ENCODE measurements around the gene TDP1. TPM values are rescaled to one million over a fixed set of nuclear protein-coding genes. Genes with fewer than 3 reads are reported as not detected.

The TDP1 gene
- total and polyA plus RNA-seq, 7 donors = 1.7 to 13.1 (median 4.4) TPM

- ATAC-seq (no peak), DNase-seq (no peak)
- Histone ChIP-seq H3K4me3 (no peak overlapping the region), H3K27me3 (ENCODE audit: insufficient read depth in 3 of 3, low read length in 2 of 3) (no peaks in the 10 kb centered on the region), H3K36me3 (ENCODE audit: insufficient read depth in 1 of 2, low read depth in 1 of 2) (peaks cover 3 to 13% of the 10 kb centered on the region in 2 donors), H3K4me1 (no peaks in the 10 kb centered on the region), H3K27ac (no peak overlapping the region), H3K9me3 (no peaks in the 10 kb centered on the region)
- intact Hi-C loops (cut with DNase I) = no loop called here
- no peak for TF ChIP-seq CTCF (IDR thresholded peaks at IDR 0.05)
- 84 to 91% (median 90%) methylated on average over 13 of the region's 13 CpGs for WGBS, 3 donors
Observed at GRCh38 chr14:89927186-89927865, 28.4 kb upstream of the TDP1 start.

- no peak for TF ChIP-seq CTCF (IDR thresholded peaks at IDR 0.05)
- Histone ChIP-seq H3K27me3 (ENCODE audit: insufficient read depth in 3 of 3, low read length in 2 of 3) (no peaks in the 10 kb centered on the region), H3K27ac (no peak overlapping the region), H3K4me3 (no peak overlapping the region), H3K9me3 (no peaks in the 10 kb centered on the region), H3K4me1 (no peaks in the 10 kb centered on the region), H3K36me3 (ENCODE audit: insufficient read depth in 1 of 2, low read depth in 1 of 2) (peaks cover 3 to 13% of the 10 kb centered on the region in 2 donors)
- intact Hi-C loops (cut with DNase I) = no loop called here
- ATAC-seq (no peak), DNase-seq (no peak)
- WGBS, 3 donors = 66 to 73% (median 73%) methylated on average over 6 of the region's 6 CpGs
Observed at GRCh38 chr14:89933002-89933401, 22.7 kb upstream of the TDP1 start.

GRCh38 chr14:89936654-89937185 is 19.0 kb upstream of the TDP1 start:
- no peaks in the 10 kb centered on the region for H3K4me1 ChIP-seq
- ATAC-seq (no peak), DNase-seq (no peak)
- no peak overlapping the region for H3K4me3 ChIP-seq
- TF ChIP-seq CTCF (IDR thresholded peaks at IDR 0.05) = no peak
- peaks cover 3 to 5% of the 10 kb centered on the region in 2 donors for H3K36me3 ChIP-seq (ENCODE audit: insufficient read depth in 1 of 2, low read depth in 1 of 2)
- intact Hi-C loops (cut with DNase I) = no loop called here
- no peak overlapping the region for H3K27ac ChIP-seq
- no peaks in the 10 kb centered on the region for H3K27me3 ChIP-seq (ENCODE audit: insufficient read depth in 3 of 3, low read length in 2 of 3)
- 38 to 63% (median 53%) methylated on average over 3 of the region's 3 CpGs for WGBS, 3 donors
- no peaks in the 10 kb centered on the region for H3K9me3 ChIP-seq

GRCh38 chr14:89941830-89942377 is 13.8 kb upstream of the TDP1 start:
- Histone ChIP-seq H3K36me3 (ENCODE audit: insufficient read depth in 1 of 2, low read depth in 1 of 2) (no peaks in the 10 kb centered on the region), H3K4me1 (no peaks in the 10 kb centered on the region), H3K4me3 (no peak overlapping the region), H3K27me3 (ENCODE audit: insufficient read depth in 3 of 3, low read length in 2 of 3) (no peaks in the 10 kb centered on the region), H3K27ac (no peak overlapping the region), H3K9me3 (no peaks in the 10 kb centered on the region)
- no peak for TF ChIP-seq CTCF (IDR thresholded peaks at IDR 0.05)
- no peak for ATAC-seq
- intact Hi-C loops (cut with DNase I) = no loop called here
- 67 to 78% (median 68%) methylated on average over 2 of the region's 2 CpGs for WGBS, 3 donors
- DNase-seq = no peak
